Activated naive CD8-positive, alpha-beta T cell treated with anti-CD3 and anti-CD28 coated beads for 36 hours (primary cell): Measurements from ENCODE around the gene MRPS21. TPM values are rescaled to one million over a fixed set of nuclear protein-coding genes. Genes with fewer than 3 reads are reported as not detected.

ENCODE experiments used
- DNase-seq: peaks from one replicate; pipeline ENCODE4 v3.0.0; 2021
- H3K27ac Mint-ChIP-seq: one replicate; pipeline ENCODE4 v1.8.0; 2022; ENCODE audit warnings: mild to moderate bottlenecking, moderate library complexity, mixed read lengths
- H3K27me3 Mint-ChIP-seq: one replicate; pipeline ENCODE4 v1.8.0; 2022; ENCODE audit warnings: mild to moderate bottlenecking, mixed read lengths
- H3K36me3 Mint-ChIP-seq: one replicate; pipeline ENCODE4 v1.8.0; 2021; ENCODE audit warnings: mild to moderate bottlenecking, mixed read lengths
- H3K4me1 Mint-ChIP-seq: one replicate; pipeline ENCODE4 v1.8.0; 2021; ENCODE audit warnings: mixed read lengths
- H3K4me3 Mint-ChIP-seq: one replicate; pipeline ENCODE4 v1.8.0; 2022; ENCODE audit warnings: mild to moderate bottlenecking, moderate library complexity, mixed read lengths
- H3K9me3 Mint-ChIP-seq: one replicate; pipeline ENCODE4 v1.8.0; 2022; ENCODE audit warnings: mixed read lengths
- total RNA-seq, 2 experiments: library from RNA; stranded (reverse); gene quantifications; one replicate each; pipeline ENCODE4 v1.2.3, GENCODE V29; 2021

MRPS21 gene
- total RNA-seq: 10 to 100 TPM; 93.0 to 93.4 TPM

DNA sequence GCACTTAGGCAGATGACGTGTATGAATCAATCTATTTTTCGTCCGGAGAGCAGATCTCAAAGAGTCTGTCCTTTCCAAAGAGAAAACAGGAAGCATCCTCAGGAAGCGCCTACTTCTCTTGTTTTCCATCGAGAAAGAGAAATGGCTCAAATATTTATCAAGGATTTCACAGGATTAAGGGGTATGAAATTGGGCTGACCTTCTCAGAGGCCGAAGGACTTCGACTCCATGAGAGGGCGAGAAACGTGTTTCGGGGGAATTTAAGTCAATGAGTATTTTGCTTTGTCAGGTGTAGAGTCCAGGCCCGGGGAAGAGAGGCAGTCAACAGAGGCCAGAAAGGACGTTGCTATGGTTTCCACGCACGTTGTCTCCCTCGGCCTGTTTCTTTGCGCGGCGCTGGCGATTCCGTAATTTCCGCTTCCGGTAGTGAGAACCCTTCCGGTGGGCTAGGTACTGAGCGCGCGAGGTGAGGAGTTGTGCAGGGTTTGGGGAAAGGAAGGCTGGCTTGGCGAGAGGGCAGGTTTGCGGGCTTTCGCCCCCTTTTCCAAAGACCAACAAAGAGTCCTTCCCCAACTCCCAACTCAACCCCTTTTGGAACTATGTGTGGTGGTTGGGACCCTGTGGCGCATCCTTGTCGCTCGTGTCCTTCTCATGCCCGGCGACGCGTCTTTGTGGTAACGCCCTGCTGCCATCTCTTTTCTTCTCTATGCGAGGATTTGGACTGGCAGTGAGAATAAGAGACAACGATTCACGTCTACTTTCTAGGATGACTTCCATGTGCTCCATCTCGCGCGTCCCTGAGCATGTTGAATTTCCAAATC, at the start of gene MRPS21:
Gene MRPS21 (plus strand): TSS at position 429 of the 821 bp plus-strand sequence. CDS start 506 bp downstream, outside the sequence.
- peak within 1 kb of the TSS; percentile 92 for H3K4me3 Mint-ChIP-seq
- H3K27ac Mint-ChIP-seq: peak within 1 kb of the TSS; percentile 98
- H3K9me3 Mint-ChIP-seq: no peaks in the 10 kb centered on the region
- H3K27me3 Mint-ChIP-seq: no peaks in the 10 kb centered on the region
- peaks cover 36% of the 10 kb centered on the region for H3K4me1 Mint-ChIP-seq
- DNase-seq: peak; percentile 90
- H3K36me3 Mint-ChIP-seq: peaks cover 22% of the 10 kb centered on the region

GRCh38 chr1:150249936-150250335, 43.7 kb upstream of the MRPS21 start:
- Mint-ChIP-seq H3K9me3 (no peaks in the 10 kb centered on the region), H3K27me3 (peaks cover 7% of the 10 kb centered on the region), H3K4me3 (no peak overlapping the region), H3K27ac (no peak overlapping the region), H3K36me3 (no peaks in the 10 kb centered on the region), H3K4me1 (no peaks in the 10 kb centered on the region)
- DNase-seq: no peak

DNA sequence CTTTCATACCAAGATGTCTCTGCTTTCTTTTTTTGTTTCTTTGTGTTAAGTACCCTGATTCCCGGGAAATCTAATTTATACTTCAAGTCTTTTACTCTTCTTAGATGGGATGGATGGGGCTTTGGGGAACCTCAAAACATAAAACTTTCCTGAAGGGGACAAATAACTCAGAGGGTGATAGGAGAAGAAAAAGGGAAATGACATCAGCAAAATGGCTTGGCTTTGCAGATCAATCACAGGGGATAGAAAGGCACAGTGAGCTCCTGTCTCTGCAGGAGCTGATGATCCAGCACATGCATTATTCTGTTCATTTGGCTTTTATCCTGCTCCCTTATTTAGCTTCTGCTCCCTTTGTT, 37.5 kb upstream of the MRPS21 start:
- DNase-seq: no peak
- H3K27me3 Mint-ChIP-seq: peaks cover 41% of the 10 kb centered on the region
- no peak overlapping the region for H3K27ac Mint-ChIP-seq
- peak overlapping the region; percentile 50 for H3K4me3 Mint-ChIP-seq
- peaks cover 12% of the 10 kb centered on the region for H3K4me1 Mint-ChIP-seq
- no peaks in the 10 kb centered on the region for H3K36me3 Mint-ChIP-seq
- no peaks in the 10 kb centered on the region for H3K9me3 Mint-ChIP-seq

- Mint-ChIP-seq H3K27ac (no peak overlapping the region), H3K4me1 (peaks cover 12% of the 10 kb centered on the region), H3K4me3 (no peak overlapping the region), H3K27me3 (peaks cover 41% of the 10 kb centered on the region), H3K36me3 (no peaks in the 10 kb centered on the region), H3K9me3 (no peaks in the 10 kb centered on the region)
- no peak for DNase-seq
Observed at GRCh38 chr1:150256554-150257341, 36.9 kb upstream of the MRPS21 start.

DNA sequence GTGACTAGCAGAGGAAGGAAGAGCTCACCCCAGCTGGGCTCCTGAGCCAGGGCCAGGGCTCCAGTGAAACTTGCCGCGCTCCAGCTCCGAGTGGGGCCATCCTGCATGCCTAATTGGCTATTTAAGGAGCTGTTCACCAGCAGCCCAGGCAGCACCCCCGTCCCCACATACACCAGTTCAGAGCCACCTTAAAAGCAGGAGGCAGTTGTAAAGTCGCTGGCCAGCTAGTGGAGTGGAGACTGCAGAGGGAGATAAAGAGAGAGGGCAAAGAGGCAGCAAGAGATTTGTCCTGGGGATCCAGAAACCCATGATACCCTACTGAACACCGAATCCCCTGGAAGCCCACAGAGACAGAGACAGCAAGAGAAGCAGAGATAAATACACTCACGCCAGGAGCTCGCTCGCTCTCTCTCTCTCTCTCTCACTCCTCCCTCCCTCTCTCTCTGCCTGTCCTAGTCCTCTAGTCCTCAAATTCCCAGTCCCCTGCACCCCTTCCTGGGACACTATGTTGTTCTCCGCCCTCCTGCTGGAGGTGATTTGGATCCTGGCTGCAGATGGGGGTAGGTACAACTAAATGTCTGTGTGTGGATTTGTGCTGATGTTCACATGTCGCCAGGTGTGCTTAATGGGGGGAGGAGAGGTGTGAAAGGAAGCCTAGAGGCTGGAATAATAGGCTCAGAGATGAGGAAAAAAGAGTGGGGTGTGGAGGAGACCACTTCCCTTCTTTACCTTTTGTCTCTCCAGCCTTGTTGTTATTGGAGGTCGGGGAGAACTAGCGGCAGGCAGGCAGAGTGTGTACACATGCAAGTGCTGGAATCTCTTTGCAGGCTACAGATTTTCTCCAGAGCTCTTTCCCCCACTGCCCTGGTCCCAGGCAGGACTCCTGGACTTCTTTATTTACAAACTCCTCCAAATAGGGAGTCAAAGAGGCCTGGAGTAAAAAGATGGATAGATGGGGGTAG, 35.8 kb upstream of the MRPS21 start, which contains the start of gene CA14:
Gene CA14 (plus strand): TSS at position 151 of the 962 bp plus-strand sequence. CDS start 355 bp downstream, at position 506.
- Mint-ChIP-seq H3K4me1 (peaks cover 12% of the 10 kb centered on the region), H3K4me3 (no peak within 1 kb of the TSS), H3K36me3 (no peaks in the 10 kb centered on the region), H3K9me3 (no peaks in the 10 kb centered on the region), H3K27me3 (peaks cover 41% of the 10 kb centered on the region), H3K27ac (no peak within 1 kb of the TSS)
- DNase-seq: no peak

DNA sequence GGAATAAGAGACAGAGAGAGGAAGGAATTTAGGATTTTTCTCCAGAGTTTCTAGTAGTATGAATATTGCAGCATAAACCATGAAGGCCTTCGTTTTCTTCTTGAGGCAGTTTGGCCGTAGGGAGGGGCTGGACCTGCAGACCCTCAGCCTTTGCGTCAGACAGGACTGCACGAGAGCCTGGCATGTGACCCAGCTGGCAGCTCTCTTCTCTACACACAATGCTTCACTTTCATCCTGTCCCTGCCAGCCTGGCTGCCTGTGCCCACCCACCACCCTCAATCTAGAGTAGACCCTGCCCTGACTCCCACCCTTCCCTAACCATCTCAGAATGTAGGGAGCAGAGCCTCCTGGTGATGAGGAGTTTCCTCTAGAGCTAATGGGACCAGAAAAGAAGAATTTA, 34.4 kb upstream of the MRPS21 start:
- H3K27ac Mint-ChIP-seq: no peak overlapping the region
- H3K4me1 Mint-ChIP-seq: peaks cover 12% of the 10 kb centered on the region
- H3K27me3 Mint-ChIP-seq: peaks cover 34% of the 10 kb centered on the region
- no peaks in the 10 kb centered on the region for H3K9me3 Mint-ChIP-seq
- no peak overlapping the region for H3K4me3 Mint-ChIP-seq
- no peaks in the 10 kb centered on the region for H3K36me3 Mint-ChIP-seq
- no peak for DNase-seq

DNA sequence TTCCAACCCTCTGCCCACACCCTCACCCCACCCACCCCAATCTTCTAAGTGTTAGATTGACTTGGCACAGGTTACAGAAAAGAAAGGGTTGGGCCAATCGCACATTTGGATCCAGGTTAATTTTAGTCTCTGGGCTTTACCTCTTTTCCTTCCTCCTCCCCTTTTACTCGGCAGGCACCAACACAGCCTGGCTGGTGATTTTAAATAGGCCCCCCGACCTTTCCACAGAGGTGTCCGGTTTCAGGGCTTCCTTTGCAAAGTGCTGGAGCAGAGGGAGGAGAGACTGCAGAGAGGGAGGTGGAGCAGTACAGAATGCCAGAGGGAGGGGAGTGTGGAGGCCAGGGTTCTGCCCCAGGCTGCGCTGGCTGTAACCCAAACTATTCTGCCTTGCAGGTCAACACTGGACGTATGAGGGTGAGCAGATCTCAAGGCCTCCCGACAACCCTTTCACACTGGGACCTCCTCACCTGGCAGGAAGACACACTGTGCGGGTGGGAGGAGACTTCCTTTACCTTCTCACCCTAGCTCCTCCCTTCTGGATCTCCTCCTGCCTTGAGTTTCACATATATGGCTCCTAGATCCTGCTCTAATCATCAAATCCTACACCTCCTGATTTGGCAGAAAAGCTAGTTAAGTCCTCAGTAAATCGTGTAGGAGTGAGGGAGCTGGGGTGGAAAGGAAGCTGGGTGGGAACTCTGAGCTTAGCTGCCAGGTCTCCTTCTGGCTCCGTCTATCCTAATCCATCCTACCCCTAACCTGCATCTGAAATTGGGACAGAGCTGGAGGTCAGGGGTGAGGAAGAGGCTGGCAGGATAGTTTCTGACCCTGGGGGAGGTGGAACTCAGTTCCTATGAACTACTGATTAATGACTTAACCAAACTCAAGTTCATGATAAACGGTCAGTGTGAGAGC, 33.6 kb upstream of the MRPS21 start:
- Mint-ChIP-seq H3K4me1 (peaks cover 12% of the 10 kb centered on the region), H3K36me3 (peaks cover 2% of the 10 kb centered on the region), H3K9me3 (no peaks in the 10 kb centered on the region), H3K27ac (no peak overlapping the region), H3K27me3 (peaks cover 34% of the 10 kb centered on the region), H3K4me3 (no peak overlapping the region)
- no peak for DNase-seq

DNA sequence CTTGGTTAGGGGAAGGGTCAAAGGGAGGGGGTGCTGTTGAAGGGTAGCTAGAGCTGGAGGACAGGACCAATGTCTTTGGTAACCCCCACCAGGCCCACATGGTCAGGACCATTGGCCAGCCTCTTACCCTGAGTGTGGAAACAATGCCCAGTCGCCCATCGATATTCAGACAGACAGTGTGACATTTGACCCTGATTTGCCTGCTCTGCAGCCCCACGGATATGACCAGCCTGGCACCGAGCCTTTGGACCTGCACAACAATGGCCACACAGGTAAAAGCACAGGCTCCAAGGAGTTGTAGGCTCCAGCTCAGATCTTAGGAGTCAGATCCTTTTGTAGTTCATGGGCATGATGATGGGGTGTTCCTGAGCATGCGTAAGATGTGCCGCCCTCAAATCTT, 32.3 kb upstream of the MRPS21 start:
- peaks cover 24% of the 10 kb centered on the region for H3K27me3 Mint-ChIP-seq
- no peak overlapping the region for H3K4me3 Mint-ChIP-seq
- peaks cover 8% of the 10 kb centered on the region for H3K36me3 Mint-ChIP-seq
- H3K9me3 Mint-ChIP-seq: no peaks in the 10 kb centered on the region
- no peak overlapping the region for H3K27ac Mint-ChIP-seq
- peaks cover 1% of the 10 kb centered on the region for H3K4me1 Mint-ChIP-seq
- no peak for DNase-seq

- no peaks in the 10 kb centered on the region for H3K9me3 Mint-ChIP-seq
- peaks cover 17% of the 10 kb centered on the region for H3K36me3 Mint-ChIP-seq
- peaks cover 11% of the 10 kb centered on the region for H3K27me3 Mint-ChIP-seq
Observed at GRCh38 chr1:150262388-150263320, 31.0 kb upstream of the MRPS21 start.

GRCh38 chr1:150263549-150263948, 30.1 kb upstream of the MRPS21 start:
- Mint-ChIP-seq H3K9me3 (no peaks in the 10 kb centered on the region), H3K4me1 (peaks cover 14% of the 10 kb centered on the region), H3K27me3 (peaks cover 5% of the 10 kb centered on the region), H3K4me3 (no peak overlapping the region), H3K27ac (no peak overlapping the region), H3K36me3 (peaks cover 23% of the 10 kb centered on the region)
- no peak for DNase-seq

More at GRCh38 chr1:150262388-150263320, 31.0 kb upstream of the MRPS21 start:
- no peak overlapping the region for H3K27ac Mint-ChIP-seq
- no peak for DNase-seq
- H3K4me3 Mint-ChIP-seq: no peak overlapping the region
- H3K4me1 Mint-ChIP-seq: peaks cover 11% of the 10 kb centered on the region

- peak overlapping the region; percentile 99 for H3K4me3 Mint-ChIP-seq
- H3K27ac Mint-ChIP-seq: peak overlapping the region; percentile 99
- H3K36me3 Mint-ChIP-seq: peaks cover 25% of the 10 kb centered on the region
- DNase-seq: no peak
- H3K9me3 Mint-ChIP-seq: no peaks in the 10 kb centered on the region
- no peaks in the 10 kb centered on the region for H3K27me3 Mint-ChIP-seq
- H3K4me1 Mint-ChIP-seq: peaks cover 19% of the 10 kb centered on the region
Observed at GRCh38 chr1:150267896-150268295, 25.8 kb upstream of the MRPS21 start.

DNA sequence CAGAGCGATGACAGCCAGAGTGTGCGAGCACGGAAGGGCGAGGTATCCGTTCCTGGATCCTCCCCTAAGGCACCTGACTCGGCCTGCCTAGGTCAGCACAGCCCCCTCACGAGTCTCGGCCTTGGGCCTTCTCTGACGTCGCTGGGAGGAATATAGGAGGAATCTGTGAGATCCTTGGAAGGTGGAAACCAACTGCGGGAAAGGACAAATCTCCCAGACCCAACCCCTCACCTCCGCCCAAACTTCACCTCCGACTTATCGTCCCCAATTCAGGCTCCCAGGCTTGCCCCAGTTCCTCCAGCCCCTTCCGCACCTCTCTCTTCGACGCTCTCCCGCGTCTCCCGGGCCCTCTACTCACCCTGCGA, 25.3 kb upstream of the MRPS21 start:
- Mint-ChIP-seq H3K4me3 (peak overlapping the region; percentile 99), H3K4me1 (peaks cover 19% of the 10 kb centered on the region), H3K27ac (peak overlapping the region; percentile 99), H3K36me3 (peaks cover 25% of the 10 kb centered on the region), H3K27me3 (no peaks in the 10 kb centered on the region), H3K9me3 (no peaks in the 10 kb centered on the region)
- peak; percentile 39 for DNase-seq
